DND-41 (cell line): Measurements from ENCODE around the gene SI.

Experiments used
- EZH2 ChIP-seq: IDR thresholded peaks from 3 replicates; pipeline ENCODE4 v1.6.1; 2012; ENCODE audit warnings: borderline replicate concordance, low read depth, mild to moderate bottlenecking, moderate library complexity, low read length, inconsistent platforms; ENCODE audit not compliant: severe bottlenecking
- TF ChIP-seq, protein P1 (sequence below): IDR thresholded peaks from 2 replicates; pipeline ENCODE4 v1.5.1; 2012; ENCODE audit warnings: borderline replicate concordance, low read length, moderate library complexity, mild to moderate bottlenecking; ENCODE audit not compliant: poor library complexity, severe bottlenecking; ENCODE audit errors: extremely low read depth

DNA sequence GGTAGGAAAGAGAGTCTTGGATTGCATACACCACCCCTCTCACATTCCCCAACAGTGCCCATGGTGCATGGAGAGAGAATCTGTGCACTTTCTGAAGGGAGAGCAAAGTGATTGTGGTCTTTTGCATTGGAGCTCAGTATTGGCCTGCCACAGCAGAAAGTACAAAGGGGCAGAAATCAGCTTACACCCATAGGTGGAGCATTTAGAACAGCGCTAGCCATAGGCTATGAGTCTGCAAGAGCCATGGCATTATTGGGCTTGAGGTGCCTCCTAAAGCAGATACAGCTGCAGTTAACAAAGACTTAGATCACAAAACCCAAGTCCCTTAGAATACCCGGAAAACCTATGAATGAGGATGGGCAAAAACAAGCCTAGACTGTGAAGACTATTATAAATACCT, 21.8 kb downstream of the SI start:
- TF ChIP-seq, protein P1, sequence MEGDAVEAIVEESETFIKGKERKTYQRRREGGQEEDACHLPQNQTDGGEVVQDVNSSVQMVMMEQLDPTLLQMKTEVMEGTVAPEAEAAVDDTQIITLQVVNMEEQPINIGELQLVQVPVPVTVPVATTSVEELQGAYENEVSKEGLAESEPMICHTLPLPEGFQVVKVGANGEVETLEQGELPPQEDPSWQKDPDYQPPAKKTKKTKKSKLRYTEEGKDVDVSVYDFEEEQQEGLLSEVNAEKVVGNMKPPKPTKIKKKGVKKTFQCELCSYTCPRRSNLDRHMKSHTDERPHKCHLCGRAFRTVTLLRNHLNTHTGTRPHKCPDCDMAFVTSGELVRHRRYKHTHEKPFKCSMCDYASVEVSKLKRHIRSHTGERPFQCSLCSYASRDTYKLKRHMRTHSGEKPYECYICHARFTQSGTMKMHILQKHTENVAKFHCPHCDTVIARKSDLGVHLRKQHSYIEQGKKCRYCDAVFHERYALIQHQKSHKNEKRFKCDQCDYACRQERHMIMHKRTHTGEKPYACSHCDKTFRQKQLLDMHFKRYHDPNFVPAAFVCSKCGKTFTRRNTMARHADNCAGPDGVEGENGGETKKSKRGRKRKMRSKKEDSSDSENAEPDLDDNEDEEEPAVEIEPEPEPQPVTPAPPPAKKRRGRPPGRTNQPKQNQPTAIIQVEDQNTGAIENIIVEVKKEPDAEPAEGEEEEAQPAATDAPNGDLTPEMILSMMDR = no peak
- no peak for TF ChIP-seq EZH2
